NCI-H187 treated with DMSO at 0.1 percent for 48 hours (cell line): ENCODE results near the gene TTF2.

ENCODE experiments used
- DNase-seq: peaks from one replicate; lab custom pipeline; 2025; lab: John Stamatoyannopoulos, UW

TTF2 gene

GRCh38 chr1:117059678-117060440 is at the start of gene TTF2:
TTF2 (plus strand) TSS chr1:117060326; CDS start chr1:117060347, 21 bp downstream.
- peak; percentile 100 for DNase-seq

- DNase-seq, result no peak
These were observed 48.8 kb upstream of the TTF2 start for GRCh38 chr1:117011334-117011733.

GRCh38 chr1:117013309-117013858 is 46.7 kb upstream of the TTF2 start:
- DNase-seq, result no peak

GRCh38 chr1:117014209-117014608 is 45.9 kb upstream of the TTF2 start:
- no peak for DNase-seq

- no peak for DNase-seq
These were observed 44.4 kb upstream of the TTF2 start for GRCh38 chr1:117015724-117016123.

GRCh38 chr1:117017062-117017461 is 43.1 kb upstream of the TTF2 start:
- no peak for DNase-seq

- DNase-seq, result no peak
These were observed 42.5 kb upstream of the TTF2 start for GRCh38 chr1:117017648-117018047.

- DNase-seq, result no peak
These were observed 39.5 kb upstream of the TTF2 start for GRCh38 chr1:117020526-117021156.

GRCh38 chr1:117022114-117022513 is 38.0 kb upstream of the TTF2 start:
- DNase-seq, result no peak

GRCh38 chr1:117025568-117025967 is 34.6 kb upstream of the TTF2 start:
- no peak for DNase-seq

- no peak for DNase-seq
These were observed 33.8 kb upstream of the TTF2 start for GRCh38 chr1:117026361-117026760.

- no peak for DNase-seq
These were observed 30.4 kb upstream of the TTF2 start for GRCh38 chr1:117029685-117030084.

GRCh38 chr1:117030271-117030877 is 29.8 kb upstream of the TTF2 start:
- no peak for DNase-seq

GRCh38 chr1:117032266-117032665 is 27.9 kb upstream of the TTF2 start:
- no peak for DNase-seq

GRCh38 chr1:117032681-117033539 is 27.2 kb upstream of the TTF2 start:
- no peak for DNase-seq

GRCh38 chr1:117033772-117034171 is 26.4 kb upstream of the TTF2 start:
- no peak for DNase-seq

GRCh38 chr1:117034791-117035290 is 25.3 kb upstream of the TTF2 start:
- DNase-seq, result no peak

GRCh38 chr1:117036018-117036461 is 24.1 kb upstream of the TTF2 start:
- DNase-seq, result no peak

GRCh38 chr1:117037802-117038201 is 22.3 kb upstream of the TTF2 start:
- DNase-seq, result no peak

- DNase-seq, result no peak
These were observed 21.9 kb upstream of the TTF2 start for GRCh38 chr1:117038236-117038635.

- no peak for DNase-seq
These were observed 15.9 kb upstream of the TTF2 start for GRCh38 chr1:117044217-117044616.

- no peak for DNase-seq
These were observed 14.5 kb upstream of the TTF2 start for GRCh38 chr1:117045644-117046043.
